Liver (tissue), 9 donors: ENCODE data around the gene PRXL2A. TPM values are rescaled to one million over a fixed set of nuclear protein-coding genes. Genes with fewer than 3 reads are reported as not detected.

Experiments
- DNase-seq: peaks from one replicate; pipeline ENCODE4 v3.0.0-alpha.2; 2017; ENCODE audit warnings: low spot score
- H3K27ac ChIP-seq, 2 donors: one replicate each; pipeline ENCODE4 v1.7.0; 2013; ENCODE audit warnings: inconsistent platforms in 2 of 2, low read length in 2 of 2, control low read depth in 1 of 2, low read depth in 1 of 2, mild to moderate bottlenecking in 1 of 2
- H3K27me3 ChIP-seq, 4 donors: one replicate each; pipeline versions ENCODE4 v1.6.1 to v1.7.0; 2013; ENCODE audit warnings: low read length in 3 of 4, inconsistent platforms in 1 of 4, mild to moderate bottlenecking in 1 of 4, moderate library complexity in 1 of 4; ENCODE audit not compliant: control insufficient read depth in 4 of 4, insufficient read depth in 4 of 4
- H3K36me3 ChIP-seq, 4 donors: one replicate each; pipeline versions ENCODE4 v1.6.1 to v1.7.0; 2013; ENCODE audit warnings: low read length in 3 of 4, mild to moderate bottlenecking in 3 of 4, low read depth in 1 of 4, moderate library complexity in 1 of 4; ENCODE audit not compliant: control insufficient read depth in 4 of 4, insufficient read depth in 3 of 4
- H3K4me1 ChIP-seq, 4 donors: one replicate each; pipeline versions ENCODE4 v1.6.1 to v1.7.0; 2013; ENCODE audit warnings: low read length in 3 of 4, mild to moderate bottlenecking in 3 of 4, moderate library complexity in 1 of 4; ENCODE audit not compliant: control insufficient read depth in 4 of 4, insufficient read depth in 4 of 4
- H3K4me3 ChIP-seq, 3 donors: one replicate each; pipeline versions ENCODE4 v1.6.1 to v1.7.0; 2013; ENCODE audit warnings: low read length in 3 of 3, control low read depth in 1 of 3, low read depth in 1 of 3, mild to moderate bottlenecking in 1 of 3
- H3K9ac ChIP-seq, 2 donors: one replicate each; pipeline ENCODE4 v1.7.0; 2013; ENCODE audit warnings: low read length in 2 of 2, mild to moderate bottlenecking in 2 of 2, moderate library complexity in 2 of 2, control low read depth in 1 of 2, low read depth in 1 of 2
- H3K9me3 ChIP-seq, 4 donors: one replicate each; pipeline versions ENCODE4 v1.6.1 to v1.7.0; 2013; ENCODE audit warnings: low read length in 3 of 4; ENCODE audit not compliant: control insufficient read depth in 4 of 4
- CTCF ChIP-seq: fragments of 150-350 bp; IDR thresholded peaks from 2 replicates; pipeline ENCODE4 v1.5.1; 2017; ENCODE audit warnings: improper control_type of control experiment, low read depth, low read length; ENCODE audit not compliant: missing input control
- EGR1 ChIP-seq, 2 donors: IDR thresholded peaks; 2 replicates each; pipeline ENCODE4 v1.6.1; 2016 to 2018; ENCODE audit warnings: antibody characterized with exemption in 2 of 2, low read depth in 2 of 2
- FOXA1 ChIP-seq: IDR thresholded peaks from 2 replicates; pipeline ENCODE4 v1.6.1; 2016; ENCODE audit warnings: antibody characterized with exemption
- FOXA2 ChIP-seq: IDR thresholded peaks from 2 replicates; pipeline ENCODE4 v1.6.1; 2016; ENCODE audit warnings: antibody characterized with exemption
- GABPA ChIP-seq, 2 donors: IDR thresholded peaks in 1 of 2; conservative IDR thresholded peaks in 1 of 2; 2 replicates each; pipeline ENCODE4 v1.6.1; 2016; ENCODE audit warnings: antibody characterized with exemption in 2 of 2, mild to moderate bottlenecking in 1 of 2, moderate library complexity in 1 of 2
- HNF4A ChIP-seq, 2 donors: conservative IDR thresholded peaks; 2 replicates each; pipeline ENCODE4 v1.6.1; 2016; ENCODE audit warnings: antibody characterized with exemption in 2 of 2, mild to moderate bottlenecking in 2 of 2
- HNF4G ChIP-seq: IDR thresholded peaks from 2 replicates; pipeline ENCODE4 v1.6.1; 2016; ENCODE audit warnings: antibody characterized with exemption
- JUND ChIP-seq, 2 donors: IDR thresholded peaks; 2 replicates each; pipeline ENCODE4 v1.6.1; 2016; ENCODE audit warnings: antibody characterized with exemption in 2 of 2
- NR2F2 ChIP-seq: IDR thresholded peaks from 2 replicates; pipeline ENCODE4 v1.6.1; 2016; ENCODE audit warnings: antibody characterized with exemption
- RAD21 ChIP-seq, 2 donors: IDR thresholded peaks; 2 replicates each; pipeline ENCODE4 v1.6.1; 2016; ENCODE audit warnings: antibody characterized with exemption in 2 of 2, mild to moderate bottlenecking in 2 of 2
- RXRA ChIP-seq, 2 donors: IDR thresholded peaks; 2 replicates each; pipeline ENCODE4 v1.6.1; 2017 to 2018; ENCODE audit warnings: antibody characterized with exemption in 2 of 2, mild to moderate bottlenecking in 1 of 2
- SP1 ChIP-seq: IDR thresholded peaks from 2 replicates; pipeline ENCODE4 v1.6.1; 2018; ENCODE audit warnings: antibody characterized with exemption, mild to moderate bottlenecking
- TAF1 ChIP-seq: conservative IDR thresholded peaks from 2 replicates; pipeline ENCODE4 v1.6.1; 2016; ENCODE audit warnings: antibody characterized with exemption, mild to moderate bottlenecking
- YY1 ChIP-seq: IDR thresholded peaks from 2 replicates; pipeline ENCODE4 v1.6.1; 2016; ENCODE audit warnings: antibody characterized with exemption, mild to moderate bottlenecking
- ZBTB33 ChIP-seq: IDR thresholded peaks from 2 replicates; pipeline ENCODE4 v1.6.1; 2016; ENCODE audit warnings: antibody characterized with exemption
- WGBS: extraction: QIAGEN DNeasy Blood & Tissue Kit; methylation state at CpG from one replicate; pipeline ENCODE4 v1.1.7; 2013; 5-methylcytosine and 5-hydroxymethylcytosine counted together
- polyA plus RNA-seq, 2 donors: library from polyadenylated mRNA; stranded (reverse) in 1 of 2; unstranded in 1 of 2; fragments of 200-250 nt in 1 of 2; fragments of >200 nt in 1 of 2; fragmentation: Nextera tagmentation in 1 of 2; extraction: Ambion mirVana in 1 of 2; gene quantifications; one replicate each; pipeline versions ENCODE4 v1.2.1 to v1.2.3, GENCODE V29; 2013 to 2015
- total RNA-seq, 2 donors: library from RNA; depleted of rRNA; stranded (reverse); fragments of >200 nt; gene quantifications; one replicate each; pipeline ENCODE4 v1.2.3, GENCODE V29; 2014
- TF ChIP-seq, protein P1 (sequence below): IDR thresholded peaks from 2 replicates; pipeline ENCODE4 v1.6.1; 2016; ENCODE audit warnings: antibody characterized with exemption
- TF ChIP-seq, protein P2 (sequence below): IDR thresholded peaks from 2 replicates; pipeline ENCODE4 v1.6.1; 2016; ENCODE audit warnings: antibody characterized with exemption
- donor health status: healthy.
- donor health status: healthy.
- donor health status: healthy.
- donor health status: healthy.
- donor health status: healthy.

The PRXL2A gene
- total and polyA plus RNA-seq, 4 donors, result 48.5 to 87.4 (median 54.1) TPM

GRCh38 chr10:80407812-80408241, 524 bp upstream of the PRXL2A start:
- peak overlapping the region; percentile 38 to 87 (median 79) for H3K4me3 ChIP-seq
- peaks cover 18 to 58% (median 42%) of the 10 kb centered on the region in 4 donors for H3K4me1 ChIP-seq
- H3K36me3 ChIP-seq, result no peaks in the 10 kb centered on the region
- H3K27ac ChIP-seq, result peak overlapping the region; percentile 96 to 97
- H3K27me3 ChIP-seq, result no peaks in the 10 kb centered on the region
- TF ChIP-seq SP1, result peak; percentile 5
- no peak for TF ChIP-seq CTCF
- TF ChIP-seq, protein P1, sequence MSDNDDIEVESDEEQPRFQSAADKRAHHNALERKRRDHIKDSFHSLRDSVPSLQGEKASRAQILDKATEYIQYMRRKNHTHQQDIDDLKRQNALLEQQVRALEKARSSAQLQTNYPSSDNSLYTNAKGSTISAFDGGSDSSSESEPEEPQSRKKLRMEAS, result no peak
- TF ChIP-seq RXRA (IDR thresholded peaks at IDR 0.05), result no peak
- TF ChIP-seq EGR1 (IDR thresholded peaks at IDR 0.05; ENCODE audit: low read depth in 2 of 2), result no peak
- TF ChIP-seq HNF4G, result no peak
- no peak for TF ChIP-seq FOXA2
- peak; percentile 76 for TF ChIP-seq YY1
- TF ChIP-seq GABPA (IDR thresholded peaks at IDR 0.05 in 1 of 2, conservative IDR thresholded peaks at IDR 0.05 in 1 of 2), result no peak
- peak; percentile 54 for TF ChIP-seq TAF1
- TF ChIP-seq, protein P2, sequence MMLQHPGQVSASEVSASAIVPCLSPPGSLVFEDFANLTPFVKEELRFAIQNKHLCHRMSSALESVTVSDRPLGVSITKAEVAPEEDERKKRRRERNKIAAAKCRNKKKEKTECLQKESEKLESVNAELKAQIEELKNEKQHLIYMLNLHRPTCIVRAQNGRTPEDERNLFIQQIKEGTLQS, result no peak
- 8% methylated on average over 16 of the region's 16 CpGs for WGBS
- H3K9me3 ChIP-seq, result no peaks in the 10 kb centered on the region
- H3K9ac ChIP-seq, result peak overlapping the region; percentile 85 to 94
- DNase-seq, result peak; percentile 41

DNA sequence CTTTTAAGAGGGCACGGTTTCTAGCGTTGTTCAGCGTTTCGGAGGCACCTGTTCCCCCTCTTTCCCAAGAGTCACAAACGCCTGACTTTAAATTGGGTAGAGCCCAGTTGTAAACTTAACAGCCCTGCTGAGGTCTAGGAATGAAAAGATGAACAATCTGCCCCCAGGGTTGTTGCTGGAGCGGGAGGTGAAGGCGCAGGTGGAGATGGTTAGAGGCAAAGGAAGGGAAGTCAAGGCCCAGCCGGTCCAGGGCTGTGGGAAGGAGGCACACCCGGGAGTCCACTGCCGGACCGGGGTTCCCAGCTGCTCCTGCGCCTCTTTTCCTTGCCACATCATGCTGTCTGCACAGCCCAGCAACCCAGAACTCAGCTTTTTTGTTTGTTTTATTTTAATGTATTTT, 770 bp downstream of the PRXL2A start:
- no peaks in the 10 kb centered on the region for H3K27me3 ChIP-seq
- 25% methylated on average over 12 of the region's 12 CpGs for WGBS
- TF ChIP-seq SP1 (no peak), ZBTB33 (no peak), NR2F2 (no peak), EGR1 (IDR thresholded peaks at IDR 0.05; ENCODE audit: low read depth in 2 of 2) (no peak), JUND (IDR thresholded peaks at IDR 0.05) (no peak), FOXA1 (no peak), HNF4A (conservative IDR thresholded peaks at IDR 0.05) (no peak), RXRA (IDR thresholded peaks at IDR 0.05) (no peak), RAD21 (IDR thresholded peaks at IDR 0.05) (no peak), HNF4G (no peak), CTCF (no peak), FOXA2 (no peak), GABPA (IDR thresholded peaks at IDR 0.05 in 1 of 2, conservative IDR thresholded peaks at IDR 0.05 in 1 of 2) (no peak), TAF1 (no peak)
- TF ChIP-seq, protein P1, result no peak
- TF ChIP-seq, protein P2, result no peak
- H3K4me1 ChIP-seq, result peaks cover 22 to 67% (median 51%) of the 10 kb centered on the region in 4 donors
- H3K36me3 ChIP-seq, result no peaks in the 10 kb centered on the region
- H3K4me3 ChIP-seq, result peak overlapping the region; percentile 58 to 87 (median 79)
- H3K9me3 ChIP-seq, result no peaks in the 10 kb centered on the region
- peak overlapping the region; percentile 7 to 62 for H3K9ac ChIP-seq
- peak overlapping the region; percentile 96 to 97 for H3K27ac ChIP-seq
- DNase-seq, result no peak
